ENCODE data around the gene DNM1L.

DNM1L gene

GRCh38 chr12:32679091-32679919 lies at the start of gene DNM1L:
DNM1L (plus strand) TSS chr12:32679301; CDS start chr12:32679364, 63 bp downstream.
- TF ChIP-seq ZNF274 (IDR thresholded peaks at IDR 0.05; ENCODE audit: low read depth, low read length), result no peak
- peak within 1 kb of the TSS; percentile 97 for H3K4me3 ChIP-seq (ENCODE audit: low read length)

GRCh38 chr12:32641287-32641901 lies 37.7 kb upstream of the DNM1L start:
- no peak for TF ChIP-seq ZNF274 (IDR thresholded peaks at IDR 0.05; ENCODE audit: low read depth, low read length)
- H3K4me3 ChIP-seq (ENCODE audit: low read length), result no peak overlapping the region

DNA sequence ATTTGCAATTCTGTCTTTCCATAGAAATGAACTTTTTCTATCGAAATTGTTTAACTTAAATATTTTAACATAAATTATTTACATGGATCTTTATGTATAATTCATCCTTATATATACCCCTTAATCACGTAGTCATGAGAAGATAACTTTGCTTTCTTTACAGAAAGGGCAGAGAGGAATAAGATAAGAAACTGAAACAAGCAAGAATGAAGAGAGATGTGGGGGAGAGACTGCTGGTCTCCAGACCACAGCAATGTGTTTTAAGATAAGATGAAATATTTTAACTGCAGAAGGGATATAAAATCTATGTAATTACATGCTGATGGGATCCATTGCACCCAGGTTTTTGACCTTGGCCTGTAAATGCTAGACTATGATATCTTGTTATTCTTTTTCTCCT lies 34.7 kb upstream of the DNM1L start:
- H3K4me3 ChIP-seq (ENCODE audit: low read length), result no peak overlapping the region
- no peak for TF ChIP-seq ZNF274 (IDR thresholded peaks at IDR 0.05; ENCODE audit: low read depth, low read length)

DNA sequence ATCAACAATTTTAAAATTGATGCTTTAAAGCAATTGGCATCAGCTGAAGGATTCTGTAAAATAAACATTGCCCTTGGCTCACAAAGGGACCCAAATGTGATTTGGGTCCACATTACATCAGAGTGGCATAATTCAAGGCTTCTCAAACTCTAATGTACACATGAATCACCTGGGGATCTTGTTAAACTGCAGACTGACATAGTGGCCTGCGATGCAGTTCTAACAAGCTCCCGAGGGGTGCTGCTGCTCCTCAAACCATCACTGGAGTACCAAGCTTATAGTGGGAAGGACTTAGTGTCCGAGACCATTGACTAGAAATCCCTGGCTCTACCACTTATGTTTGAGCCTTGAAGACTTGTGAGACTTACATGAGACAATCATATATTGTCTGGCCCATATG lies 31.8 kb upstream of the DNM1L start:
- TF ChIP-seq ZNF274 (IDR thresholded peaks at IDR 0.05; ENCODE audit: low read depth, low read length), result no peak
- no peak overlapping the region for H3K4me3 ChIP-seq (ENCODE audit: low read length)

- no peak overlapping the region for H3K4me3 ChIP-seq (ENCODE audit: low read length)
- TF ChIP-seq ZNF274 (IDR thresholded peaks at IDR 0.05; ENCODE audit: low read depth, low read length), result no peak
These were observed 28.6 kb upstream of the DNM1L start for GRCh38 chr12:32650508-32650907.

GRCh38 chr12:32651151-32651955 lies 27.7 kb upstream of the DNM1L start:
- no peak overlapping the region for H3K4me3 ChIP-seq (ENCODE audit: low read length)
- TF ChIP-seq ZNF274 (IDR thresholded peaks at IDR 0.05; ENCODE audit: low read depth, low read length), result no peak

DNA sequence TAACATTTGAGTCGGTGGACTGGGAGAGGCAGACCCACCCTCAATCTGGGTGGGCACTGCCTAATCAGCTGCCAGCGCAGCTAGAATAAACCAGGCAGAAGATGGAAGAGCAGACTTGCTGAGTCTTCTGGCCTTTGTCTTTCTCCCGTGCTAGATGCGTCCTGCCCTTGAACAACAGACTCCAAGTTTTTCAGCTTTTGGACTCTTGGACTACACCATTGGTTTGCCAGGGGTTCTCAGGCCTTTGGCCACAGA lies 27.2 kb upstream of the DNM1L start:
- no peak for TF ChIP-seq ZNF274 (IDR thresholded peaks at IDR 0.05; ENCODE audit: low read depth, low read length)
- H3K4me3 ChIP-seq (ENCODE audit: low read length), result no peak overlapping the region

- H3K4me3 ChIP-seq (ENCODE audit: low read length), result no peak overlapping the region
- TF ChIP-seq ZNF274 (IDR thresholded peaks at IDR 0.05; ENCODE audit: low read depth, low read length), result no peak
These were observed 19.1 kb upstream of the DNM1L start for GRCh38 chr12:32659908-32660440.

DNA sequence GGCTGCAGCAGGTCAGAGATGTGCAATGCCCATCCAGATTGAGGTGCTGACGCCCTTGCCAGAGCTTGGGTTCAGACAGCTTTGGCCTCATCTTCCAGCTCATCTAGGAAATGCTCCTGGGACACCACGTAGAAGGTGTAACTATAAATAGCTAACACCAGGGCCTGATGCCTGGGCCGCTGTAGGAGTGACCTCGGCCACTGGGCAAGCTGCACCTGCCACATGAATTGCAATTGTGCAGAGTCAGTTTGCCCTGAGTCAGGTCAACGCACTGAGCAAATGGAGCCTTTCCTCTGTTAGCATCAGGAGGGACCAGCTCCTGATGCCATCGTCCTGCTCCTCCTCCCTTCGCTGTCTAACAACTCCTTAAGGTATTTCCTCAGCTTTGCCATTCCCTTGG lies 17.4 kb upstream of the DNM1L start:
- TF ChIP-seq ZNF274 (IDR thresholded peaks at IDR 0.05; ENCODE audit: low read depth, low read length), result no peak
- no peak overlapping the region for H3K4me3 ChIP-seq (ENCODE audit: low read length)

DNA sequence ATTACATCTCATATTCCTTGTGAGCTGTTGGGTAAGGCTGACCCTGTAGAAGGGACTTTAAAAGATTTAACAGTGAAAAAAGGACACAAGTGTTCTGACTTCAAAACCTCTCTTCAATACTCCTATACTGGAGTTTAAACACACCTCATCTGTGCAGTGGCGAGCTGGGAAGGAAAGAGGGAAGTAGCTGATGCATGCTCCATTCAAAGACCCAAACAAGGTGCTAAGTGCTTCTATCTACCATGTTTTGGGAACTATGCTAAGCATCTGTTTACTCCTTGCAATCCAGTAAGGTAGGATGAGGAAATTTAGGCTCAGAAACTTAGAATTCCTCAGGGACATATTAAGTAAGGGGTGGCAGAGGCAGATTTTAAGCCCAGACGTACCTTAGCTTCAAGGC lies 16.4 kb upstream of the DNM1L start:
- no peak for TF ChIP-seq ZNF274 (IDR thresholded peaks at IDR 0.05; ENCODE audit: low read depth, low read length)
- H3K4me3 ChIP-seq (ENCODE audit: low read length), result no peak overlapping the region

GRCh38 chr12:32666018-32666417 lies 13.1 kb upstream of the DNM1L start:
- peak overlapping the region; percentile 4; the same call in 1 of the 2 replicates for H3K4me3 ChIP-seq (ENCODE audit: low read length)
- no peak for TF ChIP-seq ZNF274 (IDR thresholded peaks at IDR 0.05; ENCODE audit: low read depth, low read length)

GRCh38 chr12:32669584-32669983 lies 9.5 kb upstream of the DNM1L start:
- TF ChIP-seq ZNF274 (IDR thresholded peaks at IDR 0.05; ENCODE audit: low read depth, low read length), result no peak
- H3K4me3 ChIP-seq (ENCODE audit: low read length), result no peak overlapping the region

- no peak for TF ChIP-seq ZNF274 (IDR thresholded peaks at IDR 0.05; ENCODE audit: low read depth, low read length)
- H3K4me3 ChIP-seq (ENCODE audit: low read length), result no peak overlapping the region
These were observed 6.9 kb upstream of the DNM1L start for GRCh38 chr12:32671930-32672780.

DNA sequence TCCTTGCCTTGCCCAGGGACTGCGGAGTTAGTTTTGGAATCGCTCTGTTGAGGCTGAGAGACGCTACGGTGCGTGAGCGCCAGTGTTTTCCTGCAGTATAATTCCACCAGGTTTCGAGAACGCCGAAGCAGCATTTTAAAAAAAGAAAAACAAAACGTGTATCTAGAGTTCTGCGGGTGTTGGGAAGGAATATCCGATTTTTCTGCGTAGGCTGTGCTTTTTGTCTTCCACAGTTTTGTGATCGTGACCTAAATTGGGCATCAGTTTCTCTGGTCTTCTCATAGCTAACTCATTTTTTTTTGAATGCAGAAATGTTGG lies 778 bp downstream of the DNM1L start:
- TF ChIP-seq ZNF274 (IDR thresholded peaks at IDR 0.05; ENCODE audit: low read depth, low read length), result no peak
- peak overlapping the region; percentile 97 for H3K4me3 ChIP-seq (ENCODE audit: low read length)
